Measurements from ENCODE around the gene SRPK2. TPM values are rescaled to one million over a fixed set of nuclear protein-coding genes. Genes with fewer than 3 reads are reported as not detected.
"Not testable (repeated sequence)": the region's sequence is repeated elsewhere in the genome, so short reads cannot be mapped to it uniquely, and the experiment has no call there.

SRPK2 gene
- total RNA-seq, 1 donor from 2014 or later = 58.5 TPM

DNA sequence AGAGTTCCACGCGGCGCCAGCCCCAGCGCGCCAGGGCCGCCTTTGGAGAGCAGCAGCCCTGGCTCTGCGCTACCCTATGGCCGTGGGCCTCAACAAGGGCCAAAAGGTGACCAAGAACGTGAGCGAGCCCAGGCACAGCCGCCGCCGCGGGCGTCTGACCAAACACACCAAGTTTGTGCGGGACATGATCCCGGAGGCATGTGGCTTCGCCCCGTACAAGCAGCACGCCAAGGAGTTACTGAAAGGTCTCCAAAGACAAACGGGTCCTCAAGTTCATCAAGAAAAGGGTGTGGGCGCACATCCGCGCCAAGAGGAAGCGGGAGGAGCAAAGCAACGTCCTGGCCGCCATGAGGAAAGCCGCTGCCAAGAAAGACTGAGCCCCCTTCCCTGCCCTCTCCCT is 144.1 kb downstream of the SRPK2 start:
- DNase-seq (ENCODE audit: low spot score) = peak; percentile 88
- no peaks in the 10 kb centered on the region for H3K27me3 Mint-ChIP-seq (ENCODE audit: low read depth)
- no peaks in the 10 kb centered on the region for H3K9me3 Mint-ChIP-seq (ENCODE audit: low read depth)
- no peak overlapping the region for H3K4me3 Mint-ChIP-seq (ENCODE audit: unreplicated experiment)
- no peaks in the 10 kb centered on the region for H3K36me3 Mint-ChIP-seq (ENCODE audit: low read depth)
- H3K27ac Mint-ChIP-seq (ENCODE audit: unreplicated experiment) = no peak overlapping the region
- H3K4me1 Mint-ChIP-seq (ENCODE audit: low read depth) = peaks cover 36% of the 10 kb centered on the region
- TF ChIP-seq, protein P1, sequence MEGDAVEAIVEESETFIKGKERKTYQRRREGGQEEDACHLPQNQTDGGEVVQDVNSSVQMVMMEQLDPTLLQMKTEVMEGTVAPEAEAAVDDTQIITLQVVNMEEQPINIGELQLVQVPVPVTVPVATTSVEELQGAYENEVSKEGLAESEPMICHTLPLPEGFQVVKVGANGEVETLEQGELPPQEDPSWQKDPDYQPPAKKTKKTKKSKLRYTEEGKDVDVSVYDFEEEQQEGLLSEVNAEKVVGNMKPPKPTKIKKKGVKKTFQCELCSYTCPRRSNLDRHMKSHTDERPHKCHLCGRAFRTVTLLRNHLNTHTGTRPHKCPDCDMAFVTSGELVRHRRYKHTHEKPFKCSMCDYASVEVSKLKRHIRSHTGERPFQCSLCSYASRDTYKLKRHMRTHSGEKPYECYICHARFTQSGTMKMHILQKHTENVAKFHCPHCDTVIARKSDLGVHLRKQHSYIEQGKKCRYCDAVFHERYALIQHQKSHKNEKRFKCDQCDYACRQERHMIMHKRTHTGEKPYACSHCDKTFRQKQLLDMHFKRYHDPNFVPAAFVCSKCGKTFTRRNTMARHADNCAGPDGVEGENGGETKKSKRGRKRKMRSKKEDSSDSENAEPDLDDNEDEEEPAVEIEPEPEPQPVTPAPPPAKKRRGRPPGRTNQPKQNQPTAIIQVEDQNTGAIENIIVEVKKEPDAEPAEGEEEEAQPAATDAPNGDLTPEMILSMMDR (IDR thresholded peaks at IDR 0.05) = no peak

DNA sequence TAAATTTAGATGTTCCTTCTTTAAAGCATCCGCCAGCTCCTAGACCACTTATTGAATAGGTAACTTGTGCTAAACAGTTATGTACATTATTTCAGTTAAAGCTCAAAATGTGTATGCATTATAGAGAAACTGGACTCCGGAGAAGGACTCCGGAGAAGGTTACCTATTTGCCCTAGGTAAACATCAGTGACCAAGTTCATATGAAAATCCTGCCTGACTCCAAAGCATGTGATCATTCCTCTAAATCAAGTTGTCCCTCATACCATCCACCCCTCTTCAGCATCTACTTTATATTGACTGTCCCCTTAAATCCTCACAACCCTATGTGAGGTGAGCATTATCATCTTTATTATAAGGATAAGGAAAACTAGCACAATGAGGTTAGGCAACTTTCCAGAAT is 147.5 kb downstream of the SRPK2 start:
- DNase-seq (ENCODE audit: low spot score) = no peak
- no peak overlapping the region for H3K4me3 Mint-ChIP-seq (ENCODE audit: unreplicated experiment)
- no peaks in the 10 kb centered on the region for H3K36me3 Mint-ChIP-seq (ENCODE audit: low read depth)
- H3K27me3 Mint-ChIP-seq (ENCODE audit: low read depth) = no peaks in the 10 kb centered on the region
- H3K9me3 Mint-ChIP-seq (ENCODE audit: low read depth) = no peaks in the 10 kb centered on the region
- TF ChIP-seq, protein P1 (IDR thresholded peaks at IDR 0.05) = no peak
- H3K27ac Mint-ChIP-seq (ENCODE audit: unreplicated experiment) = no peak overlapping the region
- peaks cover 36% of the 10 kb centered on the region for H3K4me1 Mint-ChIP-seq (ENCODE audit: low read depth)

DNA sequence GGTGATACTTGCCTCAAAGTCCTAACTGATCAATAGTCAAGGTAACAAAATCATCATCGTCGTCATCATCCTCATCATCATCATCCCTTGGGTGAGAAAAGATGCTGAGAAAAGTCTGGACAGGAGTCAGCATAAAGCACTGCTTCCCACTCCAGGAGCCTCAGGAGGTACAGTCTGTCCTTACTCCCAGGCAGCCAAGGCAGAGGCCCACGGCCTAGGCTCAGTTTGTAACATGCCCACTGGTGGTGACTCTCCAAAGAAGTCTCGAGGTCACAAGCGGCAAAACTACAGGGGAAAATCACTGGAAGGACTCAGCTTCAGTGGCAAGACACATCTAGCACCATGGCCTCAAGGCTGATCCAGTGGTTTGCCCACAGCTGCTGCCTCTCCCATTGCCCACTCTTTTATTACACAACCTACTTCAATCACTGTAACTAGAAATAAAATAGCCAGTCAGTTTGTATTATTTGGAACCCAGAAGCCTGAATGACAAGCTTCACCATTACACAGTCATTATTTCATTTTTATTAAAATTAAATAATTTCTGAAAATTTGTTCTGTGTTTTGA is 150.4 kb downstream of the SRPK2 start:
- Mint-ChIP-seq H3K4me3 (ENCODE audit: unreplicated experiment) (no peak overlapping the region), H3K4me1 (ENCODE audit: low read depth) (peaks cover 39% of the 10 kb centered on the region), H3K9me3 (ENCODE audit: low read depth) (no peaks in the 10 kb centered on the region), H3K36me3 (ENCODE audit: low read depth) (no peaks in the 10 kb centered on the region), H3K27me3 (ENCODE audit: low read depth) (no peaks in the 10 kb centered on the region), H3K27ac (ENCODE audit: unreplicated experiment) (no peak overlapping the region)
- DNase-seq (ENCODE audit: low spot score) = no peak
- TF ChIP-seq, protein P1 (IDR thresholded peaks at IDR 0.05) = no peak

DNA sequence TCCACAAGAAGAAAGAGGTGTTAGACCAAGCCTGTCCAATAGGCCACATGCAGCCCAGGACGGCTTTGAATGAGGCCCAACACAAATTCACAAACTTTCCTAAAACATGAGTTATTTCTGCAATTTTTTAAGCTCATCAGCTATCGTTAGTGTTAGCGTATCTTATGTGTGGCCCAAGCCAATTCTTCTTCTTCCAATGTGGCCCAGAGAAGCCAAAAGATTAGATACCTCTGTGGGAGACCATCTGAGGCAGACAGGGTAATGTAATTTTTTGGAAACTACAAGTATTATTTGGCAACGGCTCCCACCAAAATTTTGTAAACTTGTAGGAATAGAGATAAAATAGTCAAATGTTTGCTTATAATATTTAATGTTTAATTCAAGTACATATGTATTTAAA is 153.8 kb downstream of the SRPK2 start:
- TF ChIP-seq, protein P1 (IDR thresholded peaks at IDR 0.05) = no peak
- H3K36me3 Mint-ChIP-seq (ENCODE audit: low read depth) = no peaks in the 10 kb centered on the region
- no peak overlapping the region for H3K4me3 Mint-ChIP-seq (ENCODE audit: unreplicated experiment)
- H3K27ac Mint-ChIP-seq (ENCODE audit: unreplicated experiment) = no peak overlapping the region
- no peaks in the 10 kb centered on the region for H3K9me3 Mint-ChIP-seq (ENCODE audit: low read depth)
- no peaks in the 10 kb centered on the region for H3K27me3 Mint-ChIP-seq (ENCODE audit: low read depth)
- peaks cover 28% of the 10 kb centered on the region for H3K4me1 Mint-ChIP-seq (ENCODE audit: low read depth)
- DNase-seq (ENCODE audit: low spot score) = no peak

DNA sequence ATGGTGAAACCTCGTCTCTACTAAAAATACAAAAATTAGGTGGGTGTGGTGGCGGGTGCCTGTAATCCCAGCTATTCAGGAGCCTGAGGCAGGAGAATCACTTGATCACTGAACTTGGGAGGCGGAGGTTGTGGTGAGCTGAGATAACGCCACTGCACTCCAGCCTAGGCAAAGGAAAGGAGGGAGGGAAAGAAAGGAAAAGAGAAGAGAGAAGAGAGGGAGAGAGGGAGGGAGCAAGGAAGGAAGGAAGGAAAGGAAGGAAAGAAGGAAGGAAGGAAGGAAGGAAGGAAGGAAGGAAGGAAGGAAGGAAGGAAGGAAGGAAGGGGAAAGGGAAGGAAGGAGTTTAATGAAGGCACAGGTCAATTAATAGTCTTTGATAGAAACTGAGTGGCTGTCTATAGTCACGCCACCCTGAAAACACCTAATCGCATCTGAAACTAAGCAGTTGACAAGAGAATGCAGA is 155.9 kb downstream of the SRPK2 start:
- not testable (repeated sequence) for DNase-seq (ENCODE audit: low spot score); H3K27ac Mint-ChIP-seq (ENCODE audit: unreplicated experiment); H3K4me3 Mint-ChIP-seq (ENCODE audit: unreplicated experiment); H3K9me3 Mint-ChIP-seq (ENCODE audit: low read depth); H3K27me3 Mint-ChIP-seq (ENCODE audit: low read depth); H3K36me3 Mint-ChIP-seq (ENCODE audit: low read depth)
- peaks cover 35% of the 10 kb centered on the region for H3K4me1 Mint-ChIP-seq (ENCODE audit: low read depth)

DNA sequence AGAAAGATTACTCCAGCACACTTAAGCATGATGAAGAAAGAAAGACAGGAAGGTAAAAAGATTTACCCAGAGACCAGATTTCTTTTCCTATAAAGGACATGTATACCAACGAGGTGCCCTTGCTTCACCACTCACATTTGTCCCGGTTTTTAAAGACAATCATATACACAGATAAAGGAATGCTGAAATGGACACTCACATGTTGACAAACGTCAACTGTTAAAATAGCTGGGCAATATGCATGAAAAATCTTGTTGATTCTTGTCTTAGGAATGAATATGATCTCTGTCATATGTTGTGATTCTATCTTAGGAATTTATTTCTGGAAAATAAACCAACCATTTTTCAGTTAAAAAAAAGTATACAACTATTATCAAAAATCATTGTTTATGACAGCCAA is 158.2 kb downstream of the SRPK2 start:
- TF ChIP-seq, protein P1 (IDR thresholded peaks at IDR 0.05) = no peak
- H3K4me3 Mint-ChIP-seq (ENCODE audit: unreplicated experiment) = no peak overlapping the region
- no peak overlapping the region for H3K27ac Mint-ChIP-seq (ENCODE audit: unreplicated experiment)
- H3K9me3 Mint-ChIP-seq (ENCODE audit: low read depth) = peaks cover 6% of the 10 kb centered on the region
- no peaks in the 10 kb centered on the region for H3K36me3 Mint-ChIP-seq (ENCODE audit: low read depth)
- DNase-seq (ENCODE audit: low spot score) = no peak
- peaks cover 18% of the 10 kb centered on the region for H3K4me1 Mint-ChIP-seq (ENCODE audit: low read depth)
- no peaks in the 10 kb centered on the region for H3K27me3 Mint-ChIP-seq (ENCODE audit: low read depth)
